AG09309 (cell line): ENCODE measurements around the gene C11orf16.
"Not testable (repeated sequence)": the region's sequence is repeated elsewhere in the genome, so short reads cannot be mapped to it uniquely, and the experiment has no call there.

Experiments used
- DNase-seq: peaks from one replicate; pipeline ENCODE4 v3.0.0-alpha.2; 2010; ENCODE audit warnings: low read depth
- H3K4me3 ChIP-seq: 2 replicates; pipeline ENCODE4 v1.5.1; 2011; ENCODE audit warnings: mild to moderate bottlenecking, low read depth, low read length, moderate library complexity; ENCODE audit not compliant: control insufficient read depth
- TF ChIP-seq, protein P1 (sequence below): IDR thresholded peaks from 2 replicates; pipeline ENCODE4 v1.5.1; 2011; ENCODE audit warnings: mild to moderate bottlenecking, low read depth, low read length, inconsistent platforms; ENCODE audit not compliant: insufficient read depth, control insufficient read depth; ENCODE audit errors: missing control alignments

Gene C11orf16

DNA sequence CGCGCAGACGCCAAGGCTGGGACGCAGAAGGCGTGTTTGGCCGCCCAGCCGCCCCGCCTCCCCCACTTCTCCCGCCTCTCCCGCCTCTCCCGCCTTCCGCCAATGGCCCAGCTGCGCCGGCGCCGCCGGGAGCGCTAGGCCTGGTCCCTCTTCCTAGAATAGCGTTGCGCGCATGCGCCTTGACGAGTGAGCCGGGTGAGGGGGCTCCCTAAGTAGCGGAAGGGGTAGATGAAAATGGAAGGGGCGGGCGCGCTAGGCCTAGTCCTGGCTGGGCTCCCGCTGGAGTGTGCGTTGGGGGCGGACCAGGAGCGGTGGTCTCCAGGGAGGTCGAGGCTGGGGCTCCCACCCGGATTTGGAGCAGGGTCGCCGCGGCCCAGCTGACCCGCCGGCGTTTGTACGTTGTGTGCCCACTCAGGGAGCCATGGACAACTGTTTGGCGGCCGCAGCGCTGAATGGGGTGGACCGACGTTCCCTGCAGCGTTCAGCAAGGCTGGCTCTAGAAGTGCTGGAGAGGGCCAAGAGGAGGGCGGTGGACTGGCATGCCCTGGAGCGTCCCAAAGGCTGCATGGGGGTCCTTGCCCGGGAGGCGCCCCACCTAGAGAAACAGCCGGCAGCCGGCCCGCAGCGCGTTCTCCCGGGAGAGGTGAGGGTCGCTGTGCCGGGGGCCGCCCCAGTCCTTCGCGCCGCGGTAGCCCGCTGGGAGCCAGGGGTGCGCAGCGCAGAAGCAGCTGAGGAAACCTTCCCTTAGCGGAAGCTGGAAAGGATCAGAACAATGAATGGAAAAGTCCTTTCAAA lies 21.5 kb downstream of the C11orf16 start, which contains the start of gene AKIP1:
Gene AKIP1 (plus strand): TSS at position 161 of the 795 bp plus-strand sequence. CDS start 261 bp downstream, at position 422.
- H3K4me3 ChIP-seq: peak within 1 kb of the TSS; percentile 99
- peak; percentile 51 for DNase-seq
- TF ChIP-seq, protein P1, sequence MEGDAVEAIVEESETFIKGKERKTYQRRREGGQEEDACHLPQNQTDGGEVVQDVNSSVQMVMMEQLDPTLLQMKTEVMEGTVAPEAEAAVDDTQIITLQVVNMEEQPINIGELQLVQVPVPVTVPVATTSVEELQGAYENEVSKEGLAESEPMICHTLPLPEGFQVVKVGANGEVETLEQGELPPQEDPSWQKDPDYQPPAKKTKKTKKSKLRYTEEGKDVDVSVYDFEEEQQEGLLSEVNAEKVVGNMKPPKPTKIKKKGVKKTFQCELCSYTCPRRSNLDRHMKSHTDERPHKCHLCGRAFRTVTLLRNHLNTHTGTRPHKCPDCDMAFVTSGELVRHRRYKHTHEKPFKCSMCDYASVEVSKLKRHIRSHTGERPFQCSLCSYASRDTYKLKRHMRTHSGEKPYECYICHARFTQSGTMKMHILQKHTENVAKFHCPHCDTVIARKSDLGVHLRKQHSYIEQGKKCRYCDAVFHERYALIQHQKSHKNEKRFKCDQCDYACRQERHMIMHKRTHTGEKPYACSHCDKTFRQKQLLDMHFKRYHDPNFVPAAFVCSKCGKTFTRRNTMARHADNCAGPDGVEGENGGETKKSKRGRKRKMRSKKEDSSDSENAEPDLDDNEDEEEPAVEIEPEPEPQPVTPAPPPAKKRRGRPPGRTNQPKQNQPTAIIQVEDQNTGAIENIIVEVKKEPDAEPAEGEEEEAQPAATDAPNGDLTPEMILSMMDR: no peak

DNA sequence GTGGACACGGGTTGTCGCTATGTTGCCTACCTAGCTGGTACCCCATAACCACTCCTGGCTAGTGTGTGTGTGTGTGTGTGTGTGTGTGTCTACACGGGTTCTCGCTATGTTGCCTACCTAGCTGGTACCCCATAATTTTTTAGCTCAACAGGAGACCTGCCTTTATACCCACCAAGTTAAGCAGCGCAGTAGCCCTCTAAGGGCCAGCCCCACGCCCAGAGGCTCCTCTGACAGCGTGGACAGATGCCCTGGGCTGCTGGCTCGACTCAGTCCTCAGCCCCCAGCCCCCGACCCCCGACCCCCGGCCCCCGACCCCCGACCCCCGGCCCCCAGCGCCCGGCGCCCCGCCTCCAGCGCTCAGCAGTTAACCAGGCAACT lies 22.1 kb downstream of the C11orf16 start:
- DNase-seq: no peak
- TF ChIP-seq, protein P1: no peak
- H3K4me3 ChIP-seq: peak overlapping the region; percentile 99

DNA sequence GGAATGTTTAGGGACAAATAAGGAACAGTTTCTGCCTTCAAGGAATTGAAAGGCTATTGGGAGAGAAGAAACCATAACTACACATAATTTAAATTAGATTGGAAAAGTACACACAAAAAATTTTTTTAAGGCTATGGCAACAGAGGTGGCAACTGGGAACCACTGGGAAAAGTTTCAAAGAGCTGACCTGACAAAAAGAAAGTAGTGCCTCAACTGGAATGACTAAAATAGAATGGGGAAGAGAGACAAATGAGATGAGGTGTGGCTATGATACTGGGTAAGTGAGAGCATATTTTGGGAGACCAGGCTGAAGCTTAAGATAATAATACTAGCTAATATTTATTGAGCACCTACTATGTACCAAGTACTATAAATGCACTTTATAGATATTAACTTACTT lies 24.6 kb downstream of the C11orf16 start:
- TF ChIP-seq, protein P1: no peak
- H3K4me3 ChIP-seq: no peak overlapping the region
- no peak for DNase-seq

DNA sequence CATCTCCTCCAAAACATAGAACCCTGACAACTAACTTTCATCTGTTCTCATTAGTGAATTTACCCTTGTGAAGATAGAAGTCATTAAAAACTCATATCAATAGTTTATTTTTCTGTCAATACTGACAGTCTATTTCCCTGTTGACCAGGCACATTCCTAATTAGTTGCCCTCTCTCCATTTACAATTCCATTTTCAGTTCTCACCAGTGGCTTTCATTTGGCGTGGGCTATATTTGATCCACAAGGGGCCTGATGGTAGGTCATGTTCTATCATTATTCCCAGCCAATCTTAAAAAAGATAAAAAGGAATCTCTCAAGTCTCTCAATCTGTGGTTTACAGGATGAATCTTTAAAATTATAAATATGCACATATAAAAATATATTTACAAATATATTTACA lies 25.6 kb downstream of the C11orf16 start:
- H3K4me3 ChIP-seq: no peak overlapping the region
- no peak for DNase-seq

DNA sequence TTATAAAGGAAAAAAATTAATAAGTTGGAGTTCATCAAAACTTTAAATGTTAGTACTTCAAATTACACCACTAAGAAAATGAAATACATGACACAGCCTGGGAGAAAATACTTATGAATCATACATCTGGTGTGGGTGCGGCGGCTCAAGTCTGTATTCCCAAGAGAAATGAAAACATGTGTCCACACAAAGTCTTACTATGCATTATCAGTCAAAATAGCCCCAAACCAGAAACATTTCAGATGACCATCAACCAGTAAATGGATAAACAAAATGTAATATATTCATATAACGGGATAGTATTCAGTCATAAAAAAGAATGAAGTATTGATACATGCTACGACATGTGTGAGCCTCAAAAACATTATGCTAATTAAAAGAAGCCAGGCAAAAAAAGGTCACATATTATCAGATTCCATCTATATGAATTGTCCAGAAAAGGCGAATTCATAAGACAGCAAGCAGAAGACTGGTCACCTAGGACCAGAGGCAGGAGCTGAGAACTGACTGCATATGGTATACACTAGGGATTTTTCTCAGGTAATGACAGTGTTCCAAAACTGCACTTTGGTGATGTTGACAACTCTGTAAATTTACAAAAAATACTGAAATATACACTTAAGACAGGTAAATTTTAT lies 27.1 kb downstream of the C11orf16 start:
- peak; percentile 67 for DNase-seq
- TF ChIP-seq, protein P1: no peak
- H3K4me3 ChIP-seq: no peak overlapping the region

More for the DNA sequence above, 25.6 kb downstream of the C11orf16 start:
- TF ChIP-seq, protein P1: no peak

DNA sequence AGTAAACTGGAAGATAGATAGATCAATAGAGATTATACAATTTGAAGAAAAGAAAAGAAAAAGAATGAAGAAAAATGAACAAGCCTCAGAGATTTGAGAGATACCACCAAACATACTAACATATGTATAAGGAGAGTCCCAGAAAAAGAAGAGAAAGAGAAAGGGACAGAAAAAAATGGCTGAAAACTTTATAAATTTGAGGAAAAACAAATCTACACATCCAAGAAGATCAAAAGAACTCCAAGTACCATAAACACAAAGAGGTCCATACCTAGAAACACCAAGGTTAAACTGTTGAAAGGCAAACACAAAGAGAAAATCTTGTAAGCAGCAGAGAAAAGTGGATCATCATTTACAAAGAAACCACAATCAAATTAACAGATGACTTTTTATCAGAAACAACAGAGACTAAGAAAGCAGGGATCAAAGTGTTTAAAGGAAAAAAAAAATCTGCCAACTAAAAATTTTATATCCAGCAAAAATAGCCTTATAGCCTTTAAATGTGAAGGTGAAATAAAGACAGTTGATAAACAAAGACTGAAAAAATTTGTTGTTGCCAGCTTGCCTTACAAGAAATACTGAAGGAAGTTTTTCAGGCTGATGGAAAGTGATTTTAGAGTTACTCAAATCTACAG lies 33.5 kb downstream of the C11orf16 start:
- TF ChIP-seq, protein P1: no peak
- DNase-seq: no peak
- H3K4me3 ChIP-seq: no peak overlapping the region

DNA sequence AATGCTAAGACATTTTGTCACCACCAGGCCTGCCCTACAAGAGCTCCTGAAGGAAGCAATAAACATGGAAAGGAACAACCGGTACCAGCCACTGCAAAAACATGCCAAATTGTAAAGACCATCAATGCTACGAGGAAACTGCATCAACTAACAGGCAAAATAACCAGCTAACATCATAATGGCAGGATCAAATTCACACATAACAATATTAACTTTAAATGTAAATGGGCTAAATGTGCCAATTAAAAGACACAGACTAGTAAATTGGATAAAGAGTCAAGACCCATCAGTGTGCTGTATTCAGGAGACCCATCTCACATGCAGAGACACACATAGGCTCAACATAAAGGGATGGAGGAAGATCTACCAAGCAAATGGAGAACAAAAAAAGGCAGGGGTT lies 41.6 kb downstream of the C11orf16 start:
- not testable (repeated sequence) for DNase-seq

More for the DNA sequence above, 41.6 kb downstream of the C11orf16 start:
- H3K4me3 ChIP-seq: not testable (repeated sequence)
